Esophagus squamous epithelium (tissue), 4 donors: ENCODE measurements around the gene MAP7D3.

Source experiments
- CTCF ChIP-seq, 6 experiments: fragments of 450-650 bp in 4 of 6; fragments of 200-600 bp in 2 of 6; sonication (generic) in 2 of 6; IDR thresholded peaks; one replicate each; pipeline ENCODE4 v1.5.1; 2016 to 2019; ENCODE audit warnings: antibody characterized with exemption in 6 of 6, mild to moderate bottlenecking in 4 of 6, moderate library complexity in 4 of 6
- POLR2A ChIP-seq, 4 donors: fragments of 450-650 bp; IDR thresholded peaks; one replicate each; pipeline ENCODE4 v1.6.1; 2017; ENCODE audit warnings: antibody characterized with exemption in 4 of 4, mild to moderate bottlenecking in 4 of 4, moderate library complexity in 3 of 4

DNA sequence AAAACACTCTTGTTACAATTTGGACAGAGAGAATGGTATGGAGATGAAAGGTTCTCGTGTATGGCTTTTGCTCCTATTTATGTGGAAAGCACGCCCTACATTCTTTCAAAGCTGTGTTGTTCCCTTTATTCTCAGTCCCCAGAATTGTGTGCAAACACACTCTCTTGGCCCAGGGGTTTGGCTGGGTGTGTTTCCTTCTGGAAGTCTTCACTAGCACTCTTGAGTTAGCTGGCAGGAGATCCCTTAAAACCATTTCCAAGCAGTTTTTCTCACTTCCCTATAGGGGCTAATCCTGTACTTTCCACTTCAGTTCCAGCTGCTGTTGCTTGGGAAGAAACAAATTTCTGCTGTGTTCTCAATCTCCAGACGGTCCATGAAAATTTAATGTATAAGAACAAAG lies 68.8 kb downstream of the MAP7D3 start:
- no peak for TF ChIP-seq CTCF (IDR thresholded peaks at IDR 0.05)
- no peak for TF ChIP-seq POLR2A (IDR thresholded peaks at IDR 0.05)
